NCI-H2227 (cell line): ENCODE measurements around the gene PFKM.

Experiments
- DNase-seq: peaks from one replicate; lab custom pipeline; 2025; ENCODE audit not compliant: unreplicated experiment; lab: John Stamatoyannopoulos, UW

The PFKM gene

GRCh38 chr12:48184549-48184922, 65.4 kb downstream of the PFKM start:
- no peak for DNase-seq

DNA sequence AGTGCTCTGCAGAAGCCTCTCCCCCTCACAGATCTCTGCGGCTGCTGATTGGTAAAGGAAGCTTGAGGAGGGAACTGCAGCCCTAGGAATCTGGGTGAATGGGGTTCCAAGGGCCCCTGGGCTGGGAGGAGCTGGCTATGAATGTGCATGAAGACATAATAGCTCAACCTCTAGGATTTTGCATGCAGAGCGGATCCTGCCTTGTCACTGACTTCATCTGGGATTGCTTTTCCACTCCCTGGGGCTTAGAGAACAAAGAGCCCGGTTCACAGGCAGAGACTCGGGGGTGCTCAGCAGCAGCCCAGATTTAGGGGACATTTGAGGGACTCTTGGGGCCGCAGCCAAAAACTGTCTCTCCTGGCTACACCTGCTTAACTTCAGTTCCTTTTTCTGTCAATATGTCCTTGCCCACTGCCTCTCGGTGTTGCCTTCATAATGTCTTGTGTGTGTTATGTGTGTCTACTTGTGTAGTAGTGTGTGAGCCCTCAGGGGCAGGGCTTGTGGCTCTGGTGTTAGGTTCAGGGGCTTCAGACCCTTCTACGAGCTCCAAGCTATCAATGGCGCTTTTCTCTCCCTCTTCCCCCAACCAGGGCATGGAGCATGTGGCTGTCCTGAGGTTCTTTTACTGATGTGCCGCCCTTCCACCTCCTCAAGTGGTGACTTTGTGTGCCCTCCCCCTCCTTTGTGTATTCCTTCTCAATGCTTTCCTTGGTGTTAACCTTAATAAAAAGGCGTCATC, 66.2 kb downstream of the PFKM start:
- peak; percentile 45 for DNase-seq

- DNase-seq: no peak
These were observed 68.9 kb downstream of the PFKM start for GRCh38 chr12:48187916-48188695.

- peak; percentile 70 for DNase-seq
These were observed 70.4 kb downstream of the PFKM start for GRCh38 chr12:48189331-48190125.

- no peak for DNase-seq
These were observed 71.9 kb downstream of the PFKM start for GRCh38 chr12:48191096-48191495.

DNA sequence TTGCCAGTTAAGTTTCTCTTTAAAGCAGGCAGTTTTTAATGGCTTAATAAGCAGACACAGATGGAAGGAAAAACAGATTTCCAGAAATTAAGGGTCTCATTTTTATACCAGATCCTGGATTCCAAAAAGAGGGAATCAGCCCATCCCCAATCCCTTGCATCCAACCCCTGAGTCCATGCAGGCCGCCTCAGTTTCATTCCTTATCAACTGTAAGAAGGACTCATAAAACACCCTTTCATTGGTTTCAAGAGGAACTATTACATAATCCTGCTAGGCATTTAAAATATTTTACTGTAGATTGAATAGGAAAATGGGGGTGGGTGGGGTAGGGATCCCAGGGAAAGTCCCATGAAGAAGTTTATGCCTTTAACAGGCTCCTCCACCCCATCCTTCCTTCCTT, 73.7 kb downstream of the PFKM start:
- no peak for DNase-seq

DNA sequence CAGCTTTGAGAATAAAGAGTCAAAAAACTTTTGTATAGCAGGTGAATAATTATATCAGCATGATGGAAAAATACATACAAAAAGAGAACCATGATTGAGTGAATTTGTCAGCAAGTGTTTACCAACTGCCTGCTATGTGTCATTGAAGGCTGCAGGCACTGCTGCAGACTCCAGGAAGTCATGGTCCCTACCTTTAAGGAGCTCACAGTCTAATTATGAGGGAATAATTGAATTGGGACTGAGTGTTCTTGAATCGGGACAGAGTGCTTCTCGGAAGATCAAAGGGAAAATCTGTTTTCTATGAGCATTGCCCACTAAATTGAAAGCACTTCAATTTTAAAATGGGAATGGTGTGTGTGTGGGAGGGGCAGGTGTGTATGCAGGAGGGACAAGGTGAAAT, 74.5 kb downstream of the PFKM start:
- no peak for DNase-seq

DNA sequence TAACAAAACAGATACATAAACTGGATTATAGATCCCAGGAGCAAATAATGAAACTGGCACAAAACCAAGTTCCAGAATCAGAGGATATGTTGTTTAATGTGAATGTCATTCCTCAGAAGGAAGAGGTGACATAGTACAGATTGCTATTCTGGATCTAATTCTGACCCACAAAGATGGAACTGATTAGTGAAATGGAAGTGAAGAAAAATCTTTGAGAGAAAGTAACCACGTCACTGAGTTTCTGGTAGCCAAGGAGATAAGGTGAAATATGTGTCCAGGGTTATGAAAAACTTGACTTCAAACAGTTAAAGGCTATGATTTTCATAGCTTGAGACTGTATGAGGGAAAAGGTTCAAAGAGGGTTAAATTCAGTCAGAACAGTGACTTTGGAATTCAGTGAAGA, 75.6 kb downstream of the PFKM start:
- DNase-seq: no peak
